Adrenal gland (tissue), 12 donors: ENCODE data around the gene UCP2. TPM values are rescaled to one million over a fixed set of nuclear protein-coding genes. Genes with fewer than 3 reads are reported as not detected.

Experiments used
- DNase-seq, 7 donors: peaks; one replicate each; pipeline ENCODE4 v3.0.0-alpha.2; 2019 to 2020
- H3K27ac ChIP-seq, 5 donors: fragments of 200-600 bp; sonication (generic) in 4 of 5; 1 replicate in 3 of 5; 2 replicates in 2 of 5; pipeline versions ENCODE4 v1.5.1 to v1.8.0; 2016 to 2020; ENCODE audit warnings: mild to moderate bottlenecking in 1 of 5
- H3K27me3 ChIP-seq: fragments of 200-600 bp; 2 replicates; pipeline ENCODE4 v1.8.0; 2021
- H3K36me3 ChIP-seq, 2 donors: fragments of 200-600 bp; replicated peaks in 1 of 2; 1 replicate in 1 of 2; 2 replicates in 1 of 2; pipeline versions ENCODE4 v1.5.1 to v1.8.0; 2018 to 2022
- H3K4me1 ChIP-seq, 2 donors: fragments of 200-600 bp; replicated peaks in 1 of 2; 1 replicate in 1 of 2; 2 replicates in 1 of 2; pipeline versions ENCODE4 v1.5.1 to v1.8.0; 2018 to 2021
- H3K4me3 ChIP-seq, 4 donors: fragments of 200-600 bp; sonication (generic) in 3 of 4; one replicate each; pipeline ENCODE4 v1.5.1; 2016 to 2018
- H3K9me3 ChIP-seq, 3 donors: fragments of 200-600 bp; sonication (generic) in 1 of 3; replicated peaks in 1 of 3; 1 replicate in 2 of 3; 2 replicates in 1 of 3; pipeline versions ENCODE4 v1.5.1 to v1.8.0; 2016 to 2021
- CTCF ChIP-seq, 6 experiments: fragments of 450-650 bp in 4 of 6; fragments of 200-600 bp in 2 of 6; sonication (generic) in 1 of 6; IDR thresholded peaks; 1 replicate in 5 of 6; 2 replicates in 1 of 6; pipeline versions ENCODE4 v1.5.1 to v1.8.0; 2016 to 2021; ENCODE audit warnings: antibody characterized with exemption in 6 of 6, mild to moderate bottlenecking in 2 of 6, moderate library complexity in 1 of 6
- POLR2A ChIP-seq, 2 donors: fragments of 450-650 bp; IDR thresholded peaks; one replicate each; pipeline ENCODE4 v1.6.1; 2017; ENCODE audit warnings: antibody characterized with exemption in 2 of 2, mild to moderate bottlenecking in 2 of 2, moderate library complexity in 1 of 2
- WGBS, 4 donors: extraction: QIAGEN DNeasy Blood & Tissue Kit in 2 of 4; methylation state at CpG; one replicate each; pipeline versions ENCODE4 v1.1.5 to v1.1.7; 2013 to 2017; 5-methylcytosine and 5-hydroxymethylcytosine counted together
- intact Hi-C, 2 donors: fragments of 100-400 bp; cut with DNase I; formaldehyde crosslinking; loops; one replicate each; pipeline versions ENCODE4 v1.14.1 to v1.15.0; 2022 to 2023
- polyA plus RNA-seq, 3 donors: library from polyadenylated mRNA; stranded (reverse); fragments of 200-250 nt in 2 of 3; fragments of 350-450 nt in 1 of 3; fragmentation: Illumina TruSeq in 1 of 3; extraction: RNeasy Lipid Tissue Mini Kit (QIAGEN cat#74804) in 1 of 3; gene quantifications; one replicate each; pipeline ENCODE4 v1.2.3, GENCODE V29; 2013 to 2014
- total RNA-seq, 9 donors: library from RNA; depleted of rRNA in 4 of 9; stranded (reverse); fragments of >200 nt in 4 of 9; fragments of 120-200 nt in 1 of 9; fragmentation: NEBNext Ultra II Directional in 1 of 9; extraction: Animal tissue kit (Norgen Biotek cat#: 25700) in 1 of 9; gene quantifications; one replicate each; pipeline versions ENCODE4 v1.1.0 to v1.2.4, GENCODE V29; 2013 to 2023
- donor health status: healthy with polysubstance abuse.
- donor health status: Bipolar disorder and iron deficiency.
- donor health status: DM: yes; HTN: yes; CAD: no.
- donor health status: DM: no; HTN: no; CAD: no.
- donor health status: DM: no; HTN: no; CAD: no.
- donor health status: DM: yes; HTN: yes; CAD: no.

The UCP2 gene
- total and polyA plus RNA-seq, 12 donors: 12.4 to 117 (median 40.9) TPM

- DNase-seq: peak in 1 of 7 donors; percentile 31
- no peaks in the 10 kb centered on the region for H3K27me3 ChIP-seq
- H3K9me3 ChIP-seq: no peaks in the 10 kb centered on the region
- TF ChIP-seq POLR2A (IDR thresholded peaks at IDR 0.05) (no peak), CTCF (IDR thresholded peaks at IDR 0.05) (no peak)
- H3K36me3 ChIP-seq: no peaks in the 10 kb centered on the region
- intact Hi-C loops: no loop called here
- peaks cover 27 to 43% of the 10 kb centered on the region in 2 donors for H3K4me1 ChIP-seq
- no peak overlapping the region for H3K4me3 ChIP-seq
- WGBS, 4 donors: 82 to 86% (median 86%) methylated on average over 4 of the region's 4 CpGs
- H3K27ac ChIP-seq: peak overlapping the region in 4 of 5 donors; percentile 27 to 88 (median 82)
Measured at GRCh38 chr11:74020539-74020938, 37.9 kb upstream of the UCP2 start.

- intact Hi-C loops: no loop called here
- TF ChIP-seq POLR2A (IDR thresholded peaks at IDR 0.05): no peak
- no peak for TF ChIP-seq CTCF (IDR thresholded peaks at IDR 0.05)
- peaks cover 24 to 37% of the 10 kb centered on the region in 2 donors for H3K4me1 ChIP-seq
- no peaks in the 10 kb centered on the region for H3K27me3 ChIP-seq
- DNase-seq: peak in 1 of 7 donors; percentile 46
- WGBS, 4 donors: 80 to 94% (median 87%) methylated on average over 4 of the region's 4 CpGs
- no peak overlapping the region for H3K4me3 ChIP-seq
- H3K27ac ChIP-seq: peak overlapping the region in 4 of 5 donors; percentile 27 to 88 (median 82)
- no peaks in the 10 kb centered on the region for H3K36me3 ChIP-seq
- no peaks in the 10 kb centered on the region for H3K9me3 ChIP-seq
Measured at GRCh38 chr11:74019860-74020259, 37.2 kb upstream of the UCP2 start.

- intact Hi-C loops: no loop called here
- 34 to 54% (median 45%) methylated on average over 3 to 4 of the region's 4 CpGs for WGBS, 4 donors
- TF ChIP-seq POLR2A (IDR thresholded peaks at IDR 0.05) (no peak), CTCF (IDR thresholded peaks at IDR 0.05) (no peak)
- DNase-seq: peak in 1 of 7 donors; percentile 51
- Histone ChIP-seq H3K4me3 (no peak overlapping the region), H3K4me1 (peaks cover 21 to 30% of the 10 kb centered on the region in 2 donors), H3K27ac (peak overlapping the region; percentile 78 to 88 (median 82)), H3K27me3 (no peaks in the 10 kb centered on the region), H3K9me3 (no peaks in the 10 kb centered on the region), H3K36me3 (no peaks in the 10 kb centered on the region)
Measured at GRCh38 chr11:74019104-74019738, 36.6 kb upstream of the UCP2 start.

GRCh38 chr11:74018331-74019005, 35.8 kb upstream of the UCP2 start:
- H3K4me3 ChIP-seq: no peak overlapping the region
- H3K36me3 ChIP-seq: no peaks in the 10 kb centered on the region
- H3K9me3 ChIP-seq: no peaks in the 10 kb centered on the region
- peak; percentile 78 to 97 (median 93) for DNase-seq
- no peaks in the 10 kb centered on the region for H3K27me3 ChIP-seq
- peaks cover 21 to 24% of the 10 kb centered on the region in 2 donors for H3K4me1 ChIP-seq
- peak overlapping the region; percentile 78 to 88 (median 82) for H3K27ac ChIP-seq
- no peak for TF ChIP-seq CTCF (IDR thresholded peaks at IDR 0.05)
- peak in 1 of 2 donors; percentile 33 for TF ChIP-seq POLR2A (IDR thresholded peaks at IDR 0.05)
- intact Hi-C loops: no loop called here
- 53 to 70% (median 60%) methylated on average over 8 to 9 of the region's 9 CpGs for WGBS, 4 donors
